Muscle of arm (tissue), 12 donors: ENCODE measurements around the gene KLHL42. TPM values are rescaled to one million over a fixed set of nuclear protein-coding genes. Genes with fewer than 3 reads are reported as not detected.

Experiments
- DNase-seq: peaks from one replicate; pipeline ENCODE4 v3.0.0-alpha.2; 2013
- polyA plus RNA-seq, 12 donors: library from polyadenylated mRNA; unstranded; fragments of 120-200 nt; gene quantifications; one replicate each; pipeline ENCODE4 v1.2.1, GENCODE V29; 2013; ENCODE audit not compliant: insufficient read length in 12 of 12

The KLHL42 gene
- polyA plus RNA-seq, 12 donors, result 12.4 to 23.3 (median 15.6) TPM; not detected in 1

GRCh38 chr12:27777141-27777540, 2.9 kb upstream of the KLHL42 start:
- no peak for DNase-seq

- DNase-seq, result no peak
Observed at GRCh38 chr12:27778206-27778605, 1.8 kb upstream of the KLHL42 start.

GRCh38 chr12:27779416-27779919, 565 bp upstream of the KLHL42 start:
- peak; percentile 40 for DNase-seq

GRCh38 chr12:27780612-27781408, 777 bp downstream of the KLHL42 start:
- peak; percentile 6 for DNase-seq

GRCh38 chr12:27781680-27782079, 1.6 kb downstream of the KLHL42 start:
- peak; percentile 15 for DNase-seq

GRCh38 chr12:27782481-27782880, 2.4 kb downstream of the KLHL42 start:
- DNase-seq, result no peak

GRCh38 chr12:27785882-27786570, 6.0 kb downstream of the KLHL42 start:
- DNase-seq, result no peak

GRCh38 chr12:27787559-27787958, 7.5 kb downstream of the KLHL42 start:
- DNase-seq, result no peak

- no peak for DNase-seq
Observed at GRCh38 chr12:27790179-27790578, 10.1 kb downstream of the KLHL42 start.

GRCh38 chr12:27794818-27795584, 15.0 kb downstream of the KLHL42 start:
- no peak for DNase-seq

GRCh38 chr12:27796128-27796527, 16.1 kb downstream of the KLHL42 start:
- no peak for DNase-seq

GRCh38 chr12:27797301-27798025, 17.4 kb downstream of the KLHL42 start:
- no peak for DNase-seq

- no peak for DNase-seq
Observed at GRCh38 chr12:27800819-27801218, 20.8 kb downstream of the KLHL42 start.

GRCh38 chr12:27801630-27802029, 21.6 kb downstream of the KLHL42 start:
- DNase-seq, result no peak

GRCh38 chr12:27802511-27802910, 22.5 kb downstream of the KLHL42 start:
- DNase-seq, result no peak

- DNase-seq, result no peak
Observed at GRCh38 chr12:27802936-27803335, 22.9 kb downstream of the KLHL42 start.

- DNase-seq, result no peak
Observed at GRCh38 chr12:27805238-27805637, 25.2 kb downstream of the KLHL42 start.

GRCh38 chr12:27806259-27806658, 26.2 kb downstream of the KLHL42 start:
- no peak for DNase-seq

- DNase-seq, result no peak
Observed at GRCh38 chr12:27807063-27807703, 27.1 kb downstream of the KLHL42 start.

- DNase-seq, result no peak
Observed at GRCh38 chr12:27808841-27809240, 28.8 kb downstream of the KLHL42 start.

- no peak for DNase-seq
Observed at GRCh38 chr12:27810756-27811155, 30.7 kb downstream of the KLHL42 start.
